ENCODE results near the gene HSDL2. TPM values are rescaled to one million over a fixed set of nuclear protein-coding genes. Genes with fewer than 3 reads are reported as not detected.

The HSDL2 gene
- polyA plus RNA-seq, 1 experiment, result 47.0 TPM

GRCh38 chr9:112443636-112444035 is 63.7 kb downstream of the HSDL2 start:
- no peak overlapping the region for H3K4me3 ChIP-seq (ENCODE audit: low read depth, low read length)
- no peak for DNase-seq (ENCODE audit: low read depth, low spot score)
- H3K9me3 ChIP-seq (ENCODE audit: control insufficient read depth, insufficient read depth, low read length), result no peaks in the 10 kb centered on the region
- ChIA-PET POLR2A (interaction anchor here (0.9 kb wide), 1 partner anchor 27 kb away, joined by 3 read pairs; no protein-coding TSS in a partner anchor), CTCF (interaction anchor here (0.7 to 2.2 kb wide), 6 partner anchors 10 to 459 kb away, joined by 3 to 14 read pairs (median 5); no protein-coding TSS in a partner anchor)
- H3K27ac ChIP-seq (ENCODE audit: low read depth, low read length), result no peak overlapping the region
- H3K27me3 ChIP-seq (ENCODE audit: control insufficient read depth, insufficient read depth, low read length), result no peaks in the 10 kb centered on the region
- TF ChIP-seq CTCF (IDR thresholded peaks at IDR 0.05; ENCODE audit: low read depth, low read length), result no peak

- POLR2A ChIA-PET, result no interaction called here
- no peak for TF ChIP-seq CTCF (IDR thresholded peaks at IDR 0.05; ENCODE audit: low read depth, low read length)
Measured at GRCh38 chr9:112445196-112445595, 65.3 kb downstream of the HSDL2 start.

GRCh38 chr9:112446080-112446479 is 66.2 kb downstream of the HSDL2 start:
- no peak overlapping the region for H3K27ac ChIP-seq (ENCODE audit: low read depth, low read length)
- CTCF ChIA-PET, result interaction anchor here (0.9 kb wide), 1 partner anchor 260 kb away, joined by 4 read pairs; no protein-coding TSS in a partner anchor
- no peak for DNase-seq (ENCODE audit: low read depth, low spot score)
- no peak overlapping the region for H3K4me3 ChIP-seq (ENCODE audit: low read depth, low read length)
- TF ChIP-seq CTCF (IDR thresholded peaks at IDR 0.05; ENCODE audit: low read depth, low read length), result no peak
- no peaks in the 10 kb centered on the region for H3K9me3 ChIP-seq (ENCODE audit: control insufficient read depth, insufficient read depth, low read length)
- POLR2A ChIA-PET, result interaction anchor here (0.6 kb wide), 1 partner anchor 272 kb away, joined by 4 read pairs; the partner anchor contains the start of gene INIP
- no peaks in the 10 kb centered on the region for H3K27me3 ChIP-seq (ENCODE audit: control insufficient read depth, insufficient read depth, low read length)

More at GRCh38 chr9:112445196-112445595, 65.3 kb downstream of the HSDL2 start:
- CTCF ChIA-PET, result interaction anchor here (1.0 to 1.7 kb wide), 3 partner anchors 260 to 286 kb away, joined by 5 to 7 read pairs (median 6); no protein-coding TSS in a partner anchor
- Histone ChIP-seq H3K9me3 (ENCODE audit: control insufficient read depth, insufficient read depth, low read length) (no peaks in the 10 kb centered on the region), H3K27ac (ENCODE audit: low read depth, low read length) (no peak overlapping the region), H3K4me3 (ENCODE audit: low read depth, low read length) (no peak overlapping the region), H3K27me3 (ENCODE audit: control insufficient read depth, insufficient read depth, low read length) (no peaks in the 10 kb centered on the region)
- no peak for DNase-seq (ENCODE audit: low read depth, low spot score)

GRCh38 chr9:112446526-112446925 is 66.6 kb downstream of the HSDL2 start:
- H3K9me3 ChIP-seq (ENCODE audit: control insufficient read depth, insufficient read depth, low read length), result no peaks in the 10 kb centered on the region
- no peak overlapping the region for H3K27ac ChIP-seq (ENCODE audit: low read depth, low read length)
- no peak overlapping the region for H3K4me3 ChIP-seq (ENCODE audit: low read depth, low read length)
- no peak for DNase-seq (ENCODE audit: low read depth, low spot score)
- ChIA-PET CTCF (interaction anchor here (0.9 kb wide), 1 partner anchor 259 kb away, joined by 4 read pairs; no protein-coding TSS in a partner anchor), POLR2A (no interaction called here)
- TF ChIP-seq CTCF (IDR thresholded peaks at IDR 0.05; ENCODE audit: low read depth, low read length), result no peak
- H3K27me3 ChIP-seq (ENCODE audit: control insufficient read depth, insufficient read depth, low read length), result no peaks in the 10 kb centered on the region

- H3K9me3 ChIP-seq (ENCODE audit: control insufficient read depth, insufficient read depth, low read length), result no peaks in the 10 kb centered on the region
- no peak overlapping the region for H3K4me3 ChIP-seq (ENCODE audit: low read depth, low read length)
- CTCF ChIA-PET, result no interaction called here
- no peaks in the 10 kb centered on the region for H3K27me3 ChIP-seq (ENCODE audit: control insufficient read depth, insufficient read depth, low read length)
- DNase-seq (ENCODE audit: low read depth, low spot score), result peak; percentile 10
- H3K27ac ChIP-seq (ENCODE audit: low read depth, low read length), result peak overlapping the region; percentile 25
- no peak for TF ChIP-seq CTCF (IDR thresholded peaks at IDR 0.05; ENCODE audit: low read depth, low read length)
- POLR2A ChIA-PET, result no interaction called here
Measured at GRCh38 chr9:112447283-112447761, 67.4 kb downstream of the HSDL2 start.

All from AG04450 (cell line).